Hepatocyte (in vitro differentiated cells): ENCODE measurements around the gene USP19. TPM values are rescaled to one million over a fixed set of nuclear protein-coding genes. Genes with fewer than 3 reads are reported as not detected.

Source experiments
- DNase-seq: peaks from one replicate; pipeline ENCODE4 v3.0.0-alpha.2; 2016; ENCODE audit warnings: low spot score
- H2AFZ ChIP-seq: fragments of 200-600 bp; sonication (generic); 2 replicates; pipeline ENCODE4 v1.6.0; 2016; ENCODE audit warnings: antibody characterized with exemption, mild to moderate bottlenecking
- H3K27ac ChIP-seq: fragments of 200-600 bp; sonication (generic); 2 replicates; pipeline ENCODE4 v1.5.1; 2016; ENCODE audit warnings: mild to moderate bottlenecking
- H3K27me3 ChIP-seq: fragments of 200-600 bp; sonication (generic); 2 replicates; pipeline ENCODE4 v1.6.1; 2016
- H3K36me3 ChIP-seq: fragments of 200-600 bp; sonication (generic); replicated peaks from 2 replicates; pipeline ENCODE4 v1.5.1; 2016; ENCODE audit warnings: low read depth; ENCODE audit not compliant: insufficient read depth
- H3K4me1 ChIP-seq: fragments of 200-600 bp; sonication (generic); 2 replicates; pipeline ENCODE4 v1.5.1; 2016; ENCODE audit warnings: mild to moderate bottlenecking, moderate library complexity; ENCODE audit not compliant: insufficient read depth
- H3K4me2 ChIP-seq: fragments of 200-600 bp; sonication (generic); 2 replicates; pipeline ENCODE4 v1.6.0; 2016
- H3K4me3 ChIP-seq: fragments of 200-600 bp; sonication (generic); 2 replicates; pipeline ENCODE4 v1.5.1; 2016; ENCODE audit warnings: mild to moderate bottlenecking
- H3K79me2 ChIP-seq: fragments of 200-600 bp; sonication (generic); 2 replicates; pipeline ENCODE4 v1.6.0; 2017; ENCODE audit warnings: mild to moderate bottlenecking
- H3K9me2 ChIP-seq: fragments of 200-600 bp; sonication (generic); replicated peaks from 2 replicates; pipeline ENCODE4 v1.6.0; 2017; ENCODE audit warnings: mild to moderate bottlenecking; ENCODE audit not compliant: insufficient read depth
- H3K9me3 ChIP-seq: fragments of 200-600 bp; sonication (generic); 2 replicates; pipeline ENCODE4 v1.5.1; 2016; ENCODE audit warnings: low read depth, mild to moderate bottlenecking
- H4K20me1 ChIP-seq: fragments of 200-600 bp; sonication (generic); 2 replicates; pipeline ENCODE4 v1.6.0; 2016; ENCODE audit warnings: mild to moderate bottlenecking; ENCODE audit not compliant: insufficient read depth, poor library complexity, severe bottlenecking
- CTCF ChIP-seq: fragments of 200-600 bp; sonication (generic); IDR thresholded peaks from 2 replicates; pipeline ENCODE4 v1.5.1; 2016; ENCODE audit warnings: antibody characterized with exemption, mild to moderate bottlenecking; ENCODE audit not compliant: poor library complexity
- EZH2 ChIP-seq: fragments of 200-600 bp; sonication (generic); IDR thresholded peaks from 2 replicates; pipeline ENCODE4 v1.6.1; 2016; ENCODE audit warnings: antibody characterized with exemption, mild to moderate bottlenecking, borderline replicate concordance
- EZH2phosphoT487 ChIP-seq: fragments of 200-600 bp; sonication (generic); IDR thresholded peaks from one replicate; pipeline ENCODE4 v1.6.1; 2018; ENCODE audit warnings: antibody characterized with exemption, mild to moderate bottlenecking, low read depth, moderate library complexity; ENCODE audit not compliant: unreplicated experiment, severe bottlenecking
- WGBS: methylation state at CpG from one replicate; pipeline ENCODE4 v1.1.6; 2016; ENCODE audit warnings: low lambda C conversion rate; ENCODE audit errors: missing lambda C conversion rate; 5-methylcytosine and 5-hydroxymethylcytosine counted together
- polyA plus RNA-seq: library from polyadenylated mRNA; unstranded; fragments of >200 nt; fragmentation: Nextera tagmentation; extraction: Ambion mirVana; gene quantifications from 2 replicates; pipeline ENCODE4 v1.2.1, GENCODE V29; 2016
- total RNA-seq: library from RNA; depleted of rRNA; stranded (reverse); fragments of >200 nt; gene quantifications from 2 replicates; pipeline ENCODE4 v1.2.3, GENCODE V29; 2014

Gene USP19
- total and polyA plus RNA-seq, 2 experiments from 2014 or later, result 32.7 to 44.2 TPM

- no peaks in the 10 kb centered on the region for H4K20me1 ChIP-seq
- DNase-seq, result no peak
- no peak overlapping the region for H3K4me3 ChIP-seq
- no peak overlapping the region for H3K4me2 ChIP-seq
- no peaks in the 10 kb centered on the region for H3K9me2 ChIP-seq
- no peaks in the 10 kb centered on the region for H3K36me3 ChIP-seq
- no peak overlapping the region for H3K27ac ChIP-seq
- no peak overlapping the region for H2AFZ ChIP-seq
- TF ChIP-seq EZH2phosphoT487 (no peak), CTCF (no peak), EZH2 (no peak)
- H3K79me2 ChIP-seq, result peaks cover 2% of the 10 kb centered on the region
- H3K9me3 ChIP-seq, result no peaks in the 10 kb centered on the region
- WGBS, result 92% methylated on average over 14 of the region's 14 CpGs
- no peaks in the 10 kb centered on the region for H3K4me1 ChIP-seq
- H3K27me3 ChIP-seq, result no peaks in the 10 kb centered on the region
These were observed 4.5 kb upstream of the USP19 start for GRCh38 chr3:49124991-49125670.

- H2AFZ ChIP-seq, result no peak overlapping the region
- H3K27ac ChIP-seq, result no peak overlapping the region
- H3K79me2 ChIP-seq, result peaks cover 10% of the 10 kb centered on the region
- no peaks in the 10 kb centered on the region for H3K27me3 ChIP-seq
- H3K4me2 ChIP-seq, result no peak overlapping the region
- 98% methylated on average over 7 of the region's 7 CpGs for WGBS
- no peaks in the 10 kb centered on the region for H3K36me3 ChIP-seq
- TF ChIP-seq CTCF, result no peak
- TF ChIP-seq EZH2, result no peak
- TF ChIP-seq EZH2phosphoT487, result no peak
- no peak for DNase-seq
- H3K9me2 ChIP-seq, result no peaks in the 10 kb centered on the region
- H3K9me3 ChIP-seq, result no peaks in the 10 kb centered on the region
- H3K4me3 ChIP-seq, result no peak overlapping the region
- H3K4me1 ChIP-seq, result peaks cover 8% of the 10 kb centered on the region
- no peaks in the 10 kb centered on the region for H4K20me1 ChIP-seq
These were observed 3.6 kb upstream of the USP19 start for GRCh38 chr3:49124203-49124602.

GRCh38 chr3:49123687-49124086 lies 3.1 kb upstream of the USP19 start:
- Histone ChIP-seq H3K79me2 (peaks cover 15% of the 10 kb centered on the region), H3K9me2 (no peaks in the 10 kb centered on the region), H3K4me3 (no peak overlapping the region), H4K20me1 (no peaks in the 10 kb centered on the region), H2AFZ (no peak overlapping the region), H3K36me3 (no peaks in the 10 kb centered on the region), H3K27me3 (no peaks in the 10 kb centered on the region), H3K4me2 (no peak overlapping the region), H3K9me3 (no peaks in the 10 kb centered on the region), H3K4me1 (peaks cover 9% of the 10 kb centered on the region), H3K27ac (no peak overlapping the region)
- WGBS, result 98% methylated on average over 17 of the region's 17 CpGs
- DNase-seq, result no peak
- TF ChIP-seq EZH2, result no peak
- TF ChIP-seq EZH2phosphoT487, result no peak
- no peak for TF ChIP-seq CTCF
